GM21390 (cell line): ENCODE measurements around the gene JAKMIP3.
"Not testable (repeated sequence)": the region's sequence is repeated elsewhere in the genome, so short reads cannot be mapped to it uniquely, and the experiment has no call there.

Experiments
- ATAC-seq: cut with Tn5 transposase; IDR thresholded peaks from one replicate; pipeline ENCODE4 v1.9.1; 2021; ENCODE audit not compliant: unreplicated experiment

The JAKMIP3 gene

GRCh38 chr10:132064082-132064755 lies 1.5 kb upstream of the JAKMIP3 start:
- no peak for ATAC-seq

GRCh38 chr10:132064771-132065437 lies 842 bp upstream of the JAKMIP3 start:
- ATAC-seq, result no peak

GRCh38 chr10:132066186-132066585 lies 440 bp downstream of the JAKMIP3 start:
- no peak for ATAC-seq

GRCh38 chr10:132066812-132067211 lies 1.1 kb downstream of the JAKMIP3 start:
- no peak for ATAC-seq

- no peak for ATAC-seq
Observed at GRCh38 chr10:132068431-132069121, 2.8 kb downstream of the JAKMIP3 start.

GRCh38 chr10:132069122-132069848 lies 3.5 kb downstream of the JAKMIP3 start:
- ATAC-seq, result no peak

GRCh38 chr10:132069849-132070182 lies 4.1 kb downstream of the JAKMIP3 start:
- no peak for ATAC-seq

GRCh38 chr10:132070724-132071123 lies 5.0 kb downstream of the JAKMIP3 start:
- ATAC-seq, result no peak

GRCh38 chr10:132071667-132072066 lies 5.9 kb downstream of the JAKMIP3 start:
- ATAC-seq, result no peak

GRCh38 chr10:132075909-132076577 lies 10.3 kb downstream of the JAKMIP3 start:
- no peak for ATAC-seq

GRCh38 chr10:132076578-132077081 lies 10.9 kb downstream of the JAKMIP3 start:
- ATAC-seq, result no peak

- no peak for ATAC-seq
Observed at GRCh38 chr10:132077091-132077490, 11.3 kb downstream of the JAKMIP3 start.

- no peak for ATAC-seq
Observed at GRCh38 chr10:132078746-132079345, 13.1 kb downstream of the JAKMIP3 start.

GRCh38 chr10:132084384-132084783 lies 18.6 kb downstream of the JAKMIP3 start:
- ATAC-seq, result not testable (repeated sequence)

- ATAC-seq, result not testable (repeated sequence)
Observed at GRCh38 chr10:132093236-132093635, 27.5 kb downstream of the JAKMIP3 start.

GRCh38 chr10:132094581-132095234 lies 29.0 kb downstream of the JAKMIP3 start:
- no peak for ATAC-seq

- no peak for ATAC-seq
Observed at GRCh38 chr10:132095403-132096113, 29.8 kb downstream of the JAKMIP3 start.

GRCh38 chr10:132096223-132096622 lies 30.5 kb downstream of the JAKMIP3 start:
- ATAC-seq, result no peak

- ATAC-seq, result no peak
Observed at GRCh38 chr10:132096863-132097478, 31.2 kb downstream of the JAKMIP3 start.
